ENCODE measurements around the gene EHD3.
"Not testable (repeated sequence)": the region's sequence is repeated elsewhere in the genome, so short reads cannot be mapped to it uniquely, and the experiment has no call there.

EHD3 gene

DNA sequence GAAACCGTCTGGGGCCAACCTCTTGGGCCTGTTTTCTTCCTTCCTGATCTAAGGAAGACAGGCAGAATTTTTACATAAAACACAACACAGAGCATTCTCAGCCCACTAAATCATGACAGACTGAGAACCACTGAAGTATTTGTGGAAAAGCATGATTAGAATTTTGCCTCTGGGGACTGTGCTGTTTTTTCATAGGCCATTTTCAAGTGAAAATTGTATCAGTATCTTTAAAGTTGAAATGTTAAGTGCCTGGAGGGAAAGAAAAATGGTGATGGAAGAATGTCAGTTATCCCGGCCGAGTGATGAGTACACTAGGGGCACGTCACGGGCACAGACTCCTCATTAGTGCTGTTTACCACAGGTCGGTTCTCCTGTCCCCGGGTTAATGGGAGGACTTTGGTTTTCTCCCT is 36.9 kb downstream of the EHD3 start:
- no peak overlapping the region for H3K4me3 ChIP-seq (ENCODE audit: low read length)
- DNase-seq (ENCODE audit: low read depth) = peak; percentile 31
- TF ChIP-seq, protein P1, sequence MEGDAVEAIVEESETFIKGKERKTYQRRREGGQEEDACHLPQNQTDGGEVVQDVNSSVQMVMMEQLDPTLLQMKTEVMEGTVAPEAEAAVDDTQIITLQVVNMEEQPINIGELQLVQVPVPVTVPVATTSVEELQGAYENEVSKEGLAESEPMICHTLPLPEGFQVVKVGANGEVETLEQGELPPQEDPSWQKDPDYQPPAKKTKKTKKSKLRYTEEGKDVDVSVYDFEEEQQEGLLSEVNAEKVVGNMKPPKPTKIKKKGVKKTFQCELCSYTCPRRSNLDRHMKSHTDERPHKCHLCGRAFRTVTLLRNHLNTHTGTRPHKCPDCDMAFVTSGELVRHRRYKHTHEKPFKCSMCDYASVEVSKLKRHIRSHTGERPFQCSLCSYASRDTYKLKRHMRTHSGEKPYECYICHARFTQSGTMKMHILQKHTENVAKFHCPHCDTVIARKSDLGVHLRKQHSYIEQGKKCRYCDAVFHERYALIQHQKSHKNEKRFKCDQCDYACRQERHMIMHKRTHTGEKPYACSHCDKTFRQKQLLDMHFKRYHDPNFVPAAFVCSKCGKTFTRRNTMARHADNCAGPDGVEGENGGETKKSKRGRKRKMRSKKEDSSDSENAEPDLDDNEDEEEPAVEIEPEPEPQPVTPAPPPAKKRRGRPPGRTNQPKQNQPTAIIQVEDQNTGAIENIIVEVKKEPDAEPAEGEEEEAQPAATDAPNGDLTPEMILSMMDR (conservative IDR thresholded peaks at IDR 0.05; ENCODE audit: low read length) = no peak

DNA sequence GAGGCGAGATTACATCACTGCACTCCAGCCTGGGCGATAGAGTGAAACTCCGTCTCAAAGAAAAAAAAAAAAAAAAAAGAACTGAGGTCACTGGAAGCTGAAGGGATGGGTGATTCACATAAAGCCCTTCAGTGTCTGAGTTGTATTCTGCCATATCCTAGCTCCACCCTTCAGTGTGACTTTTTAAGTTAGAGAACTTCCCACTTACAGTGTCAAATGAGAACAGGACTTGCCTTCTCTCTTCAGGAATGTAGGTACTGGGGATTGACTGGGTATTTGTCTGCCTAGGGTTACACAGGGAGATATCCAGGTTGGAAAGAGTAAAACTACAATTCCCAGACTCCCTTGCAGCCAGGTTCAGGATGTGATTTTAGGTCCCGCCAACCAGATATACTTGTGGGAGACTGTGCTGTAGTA is 37.9 kb downstream of the EHD3 start:
- H3K4me3 ChIP-seq (ENCODE audit: low read length) = no peak overlapping the region
- DNase-seq (ENCODE audit: low read depth) = no peak
- TF ChIP-seq, protein P1 (conservative IDR thresholded peaks at IDR 0.05; ENCODE audit: low read length) = no peak

DNA sequence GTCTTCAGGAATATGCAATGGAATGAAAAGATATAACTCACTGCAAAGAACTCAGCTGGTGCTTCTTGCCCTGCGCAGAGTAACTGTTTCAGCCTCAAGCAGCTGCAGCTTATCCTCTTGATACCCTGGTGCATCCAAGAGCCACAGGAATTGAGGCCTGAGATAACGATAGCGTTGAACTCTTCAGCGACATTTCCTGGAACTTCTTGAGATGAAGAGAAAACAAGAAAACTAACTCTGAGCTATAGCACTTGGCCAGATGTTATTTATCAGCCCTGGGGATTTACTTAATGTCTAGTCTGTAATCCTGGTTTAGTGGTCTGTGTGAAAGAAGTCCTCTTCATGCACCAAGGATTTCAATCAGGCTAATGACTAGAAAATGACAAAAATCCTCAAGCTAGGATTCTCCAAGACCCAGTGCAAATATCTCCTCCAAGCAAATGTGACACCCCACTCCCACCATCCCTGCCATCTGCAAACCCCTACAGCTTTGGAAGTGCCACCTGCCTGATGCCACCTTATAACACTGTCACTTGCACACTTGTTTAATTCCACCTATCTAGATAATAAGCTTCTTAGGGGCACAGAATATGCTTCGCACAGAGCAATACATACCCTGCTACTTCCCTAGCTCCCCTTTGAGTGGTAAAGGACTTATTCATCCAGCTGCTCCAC is 40.6 kb downstream of the EHD3 start:
- TF ChIP-seq, protein P1 (conservative IDR thresholded peaks at IDR 0.05; ENCODE audit: low read length) = no peak
- no peak overlapping the region for H3K4me3 ChIP-seq (ENCODE audit: low read length)
- peak; percentile 25 for DNase-seq (ENCODE audit: low read depth)

DNA sequence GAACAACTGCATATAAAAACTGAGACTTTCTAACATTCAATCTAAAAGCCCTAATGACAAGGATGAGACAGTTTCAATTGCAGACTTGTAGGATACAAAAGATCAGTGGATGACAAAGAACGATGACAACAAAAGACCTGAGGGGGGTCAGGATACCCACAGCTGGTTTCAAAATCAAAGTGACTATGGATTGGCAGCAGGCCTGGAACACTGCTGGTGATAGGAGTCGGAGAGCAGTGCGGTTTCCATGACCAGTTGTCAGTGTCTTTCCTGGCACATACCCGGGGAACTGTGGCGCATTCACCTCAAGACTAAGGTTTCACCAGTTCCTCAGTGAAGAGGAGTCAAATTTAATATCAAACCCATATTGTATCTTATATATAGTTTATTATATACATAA is 42.0 kb downstream of the EHD3 start:
- TF ChIP-seq, protein P1 (conservative IDR thresholded peaks at IDR 0.05; ENCODE audit: low read length) = no peak
- no peak overlapping the region for H3K4me3 ChIP-seq (ENCODE audit: low read length)
- no peak for DNase-seq (ENCODE audit: low read depth)

DNA sequence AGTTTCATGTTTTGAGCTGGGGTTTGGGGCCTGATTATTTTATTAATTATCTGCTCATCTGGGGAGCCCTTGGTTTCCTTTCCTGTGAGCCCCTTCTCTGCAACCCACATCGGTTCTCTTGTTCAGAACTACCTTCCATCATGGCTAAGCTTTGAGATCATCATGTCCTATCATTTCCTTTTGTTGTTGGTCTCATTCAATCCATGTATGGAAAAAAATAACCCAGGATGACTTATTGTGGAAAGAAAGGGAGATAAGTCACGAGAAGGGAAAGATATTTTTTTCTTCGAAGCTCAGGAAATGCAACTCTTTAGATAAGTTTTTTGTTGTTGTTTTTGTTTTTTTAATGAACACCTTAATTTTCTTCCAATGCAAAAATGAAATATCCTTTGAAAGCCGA is 43.7 kb downstream of the EHD3 start:
- TF ChIP-seq, protein P1 (conservative IDR thresholded peaks at IDR 0.05; ENCODE audit: low read length) = no peak
- H3K4me3 ChIP-seq (ENCODE audit: low read length) = no peak overlapping the region
- DNase-seq (ENCODE audit: low read depth) = no peak

DNA sequence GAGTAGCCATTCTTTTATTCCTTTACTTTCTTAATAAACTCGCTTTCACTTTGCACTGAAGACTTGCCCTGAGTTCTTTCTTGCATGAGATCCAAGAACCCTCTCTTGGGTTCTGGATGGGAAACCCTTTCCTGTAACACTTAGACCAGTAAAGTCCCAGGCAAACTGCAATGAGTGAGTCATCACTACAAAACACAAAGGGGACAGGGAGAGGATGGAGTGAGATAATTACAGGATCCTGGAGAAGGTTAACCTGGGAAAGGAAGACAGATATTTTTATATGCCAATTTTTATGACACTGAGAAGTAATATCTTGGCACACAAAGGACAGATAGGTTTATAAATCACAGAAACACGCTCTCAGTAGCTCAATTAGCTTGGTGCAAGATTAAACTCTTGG is 48.7 kb downstream of the EHD3 start:
- TF ChIP-seq, protein P1 (conservative IDR thresholded peaks at IDR 0.05; ENCODE audit: low read length) = no peak
- DNase-seq (ENCODE audit: low read depth) = no peak
- no peak overlapping the region for H3K4me3 ChIP-seq (ENCODE audit: low read length)

DNA sequence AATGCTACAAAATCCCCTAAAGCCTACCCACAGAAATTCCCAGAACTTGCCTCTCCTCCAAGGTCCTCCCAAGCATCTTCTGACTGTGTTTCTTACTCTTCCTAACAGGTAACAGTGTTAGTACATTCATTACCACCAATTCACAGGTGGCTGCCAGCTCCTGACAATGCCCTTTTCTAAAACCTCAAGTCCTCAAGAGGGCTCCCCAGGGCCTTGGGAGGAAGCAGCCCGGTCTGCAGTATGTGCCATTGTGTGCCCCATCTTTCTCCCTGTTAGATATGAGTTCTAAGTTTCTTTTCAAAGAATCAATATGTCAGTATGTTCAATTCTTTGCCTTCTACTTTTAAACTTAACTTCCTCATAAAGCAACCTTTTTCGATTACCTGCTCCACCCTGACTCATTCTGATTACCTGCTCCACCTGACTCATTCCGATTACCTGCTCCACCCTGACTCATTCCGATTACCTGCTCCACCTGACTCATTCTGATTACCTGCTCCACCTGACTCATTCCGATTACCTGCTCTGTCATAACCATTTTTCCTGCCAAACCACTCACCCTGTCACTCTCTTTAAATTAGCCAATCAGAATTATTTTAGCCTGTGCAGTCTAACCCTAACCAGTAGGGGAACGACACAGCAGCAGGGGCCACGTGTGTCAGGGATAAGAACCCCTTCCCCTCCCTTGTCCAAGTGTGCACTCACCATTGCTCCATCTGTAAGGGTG is 49.4 kb downstream of the EHD3 start:
- not testable (repeated sequence) for H3K4me3 ChIP-seq (ENCODE audit: low read length); DNase-seq (ENCODE audit: low read depth)

Data from AG10803 (cell line).